B cell (primary cell): ENCODE data around the gene POU2F2. TPM values are rescaled to one million over a fixed set of nuclear protein-coding genes. Genes with fewer than 3 reads are reported as not detected.

Source experiments
- ATAC-seq: fragments of 200-7000 bp; cut with Tn5 transposase; one replicate; pipeline ENCODE4 v1.10.0; 2021; ENCODE audit warnings: low read depth, mild to moderate bottlenecking, moderate number of reproducible peaks, moderate library complexity
- CTCF ChIA-PET: fragments of 350-600 bp; sonication (Branson Sonifier 250); formaldehyde crosslinking; loops from one replicate; lab custom pipeline; 2021; ENCODE audit warnings: antibody characterized with exemption, inconsistent platforms; lab: Charles Lee
- POLR2A ChIA-PET: fragments of 350-600 bp; sonication (Branson Sonifier 250); formaldehyde crosslinking; loops from one replicate; lab custom pipeline; 2021; ENCODE audit warnings: antibody characterized with exemption; lab: Charles Lee
- DNase-seq: peaks from one replicate; pipeline ENCODE4 v3.0.0; 2013
- H2AFZ ChIP-seq: 2 replicates; pipeline ENCODE4 v1.6.1; 2012; ENCODE audit warnings: mild to moderate bottlenecking, low read depth, low read length; ENCODE audit not compliant: insufficient read depth, poor library complexity, severe bottlenecking
- H3K27ac ChIP-seq, 2 donors: 1 replicate in 1 of 2; 2 replicates in 1 of 2; pipeline ENCODE4 v1.5.1; 2012 to 2013; ENCODE audit warnings: low read length in 2 of 2, mild to moderate bottlenecking in 2 of 2, moderate library complexity in 1 of 2
- H3K27me3 ChIP-seq, 4 experiments: fragments of 200-600 bp in 1 of 4; sonication (generic) in 1 of 4; replicated peaks in 1 of 4; 1 replicate in 2 of 4; 2 replicates in 2 of 4; pipeline versions ENCODE4 v1.6.1 to v1.7.0; 2013 to 2016; ENCODE audit warnings: low read length in 3 of 4, mild to moderate bottlenecking in 2 of 4, mixed read lengths in 1 of 4, moderate library complexity in 1 of 4; ENCODE audit not compliant: insufficient read depth in 4 of 4, control insufficient read depth in 3 of 4; ENCODE audit errors: control extremely low read depth in 1 of 4
- H3K36me3 ChIP-seq, 2 experiments: replicated peaks in 1 of 2; 1 replicate in 1 of 2; 2 replicates in 1 of 2; pipeline versions ENCODE4 v1.6.1 to v1.7.1; 2013; ENCODE audit warnings: low read length in 1 of 2; ENCODE audit not compliant: insufficient read depth in 2 of 2, control insufficient read depth in 1 of 2; ENCODE audit errors: control extremely low read depth in 1 of 2, extremely low read depth in 1 of 2
- H3K4me1 ChIP-seq, 2 donors: fragments of 200-600 bp in 1 of 2; sonication (generic) in 1 of 2; 1 replicate in 1 of 2; 2 replicates in 1 of 2; pipeline versions ENCODE4 v1.5.1 to v1.6.1; 2013 to 2017; ENCODE audit warnings: low read length in 2 of 2; ENCODE audit not compliant: control insufficient read depth in 2 of 2, insufficient read depth in 2 of 2
- H3K4me2 ChIP-seq: replicated peaks from 2 replicates; pipeline ENCODE3; 2012; ENCODE audit warnings: mild to moderate bottlenecking, low read depth, low read length; ENCODE audit not compliant: poor library complexity, severe bottlenecking
- H3K4me3 ChIP-seq, 5 experiments: fragments of 200-600 bp in 1 of 5; sonication (generic) in 1 of 5; 1 replicate in 3 of 5; 2 replicates in 2 of 5; pipeline versions ENCODE4 v1.5.1 to v1.7.0; 2011 to 2016; ENCODE audit warnings: low read length in 4 of 5, mild to moderate bottlenecking in 4 of 5, low read depth in 2 of 5, control low read depth in 1 of 5, moderate library complexity in 1 of 5; ENCODE audit not compliant: insufficient read depth in 1 of 5; ENCODE audit errors: control extremely low read depth in 1 of 5, extremely low read depth in 1 of 5
- H3K79me2 ChIP-seq: fragments of 200-600 bp; sonication (generic); one replicate; pipeline ENCODE4 v1.6.0; 2016; ENCODE audit warnings: low read length; ENCODE audit not compliant: control insufficient read depth, insufficient read depth
- H3K9ac ChIP-seq: fragments of 200-600 bp; sonication (generic); 2 replicates; pipeline ENCODE4 v1.6.1; 2017; ENCODE audit warnings: mild to moderate bottlenecking, low read length, moderate library complexity
- H3K9me3 ChIP-seq, 3 donors: one replicate each; pipeline versions ENCODE4 v1.6.1 to v1.7.1; 2013; ENCODE audit warnings: low read length in 2 of 3; ENCODE audit not compliant: control insufficient read depth in 2 of 3, insufficient read depth in 1 of 3; ENCODE audit errors: control extremely low read depth in 1 of 3
- H4K20me1 ChIP-seq: 2 replicates; pipeline ENCODE4 v1.6.0; 2012; ENCODE audit warnings: mild to moderate bottlenecking, low read length; ENCODE audit not compliant: insufficient read depth, control insufficient read depth, poor library complexity, severe bottlenecking
- H3K27ac Mint-ChIP-seq: one replicate; pipeline ENCODE4 v1.8.0; 2021; ENCODE audit warnings: mixed read lengths
- H3K27me3 Mint-ChIP-seq: one replicate; pipeline ENCODE4 v1.8.0; 2021; ENCODE audit warnings: mixed read lengths
- H3K4me1 Mint-ChIP-seq: one replicate; pipeline ENCODE4 v1.8.0; 2021; ENCODE audit warnings: mixed read lengths
- H3K4me3 Mint-ChIP-seq: one replicate; pipeline ENCODE4 v1.8.0; 2021; ENCODE audit warnings: mixed read lengths
- H3K9me3 Mint-ChIP-seq: one replicate; pipeline ENCODE4 v1.8.0; 2022; ENCODE audit warnings: mixed read lengths; ENCODE audit not compliant: insufficient read depth
- EZH2 ChIP-seq: IDR thresholded peaks from 2 replicates; pipeline ENCODE4 v1.6.1; 2012; ENCODE audit warnings: borderline replicate concordance, low read depth, mild to moderate bottlenecking, moderate library complexity, low read length; ENCODE audit not compliant: insufficient read depth, poor library complexity, severe bottlenecking
- WGBS: methylation state at CpG from one replicate; pipeline ENCODE4 v1.1.5; 2013; ENCODE audit warnings: missing lambda C conversion rate; ENCODE audit not compliant: insufficient coverage; 5-methylcytosine and 5-hydroxymethylcytosine counted together
- intact Hi-C: fragments of 100-400 bp; cut with micrococcal nuclease; formaldehyde crosslinking; loops from one replicate; pipeline ENCODE4 v1.10.0; 2022
- polyA plus RNA-seq: library from polyadenylated mRNA; depleted of rRNA; stranded (reverse); fragments of >200 nt; gene quantifications from 2 replicates; pipeline ENCODE4 v1.2.3, GENCODE V29; 2012
- total RNA-seq, 2 donors: library from RNA; stranded (reverse); fragments of 120-200 nt in 1 of 2; gene quantifications; 1 replicate in 1 of 2; 2 replicates in 1 of 2; pipeline versions ENCODE4 v1.2.3 to v1.2.4, GENCODE V29; 2013 to 2022
- TF ChIP-seq, protein P1 (sequence below): fragments of 200-600 bp; IDR thresholded peaks from one replicate; pipeline ENCODE4 v1.8.0; 2022; ENCODE audit warnings: antibody characterized with exemption, mild to moderate bottlenecking

Gene POU2F2
- total and polyA plus RNA-seq, 2 donors (not counting 1 experiment from before 2014, with no cell fraction given): 152 to 170 TPM

DNA sequence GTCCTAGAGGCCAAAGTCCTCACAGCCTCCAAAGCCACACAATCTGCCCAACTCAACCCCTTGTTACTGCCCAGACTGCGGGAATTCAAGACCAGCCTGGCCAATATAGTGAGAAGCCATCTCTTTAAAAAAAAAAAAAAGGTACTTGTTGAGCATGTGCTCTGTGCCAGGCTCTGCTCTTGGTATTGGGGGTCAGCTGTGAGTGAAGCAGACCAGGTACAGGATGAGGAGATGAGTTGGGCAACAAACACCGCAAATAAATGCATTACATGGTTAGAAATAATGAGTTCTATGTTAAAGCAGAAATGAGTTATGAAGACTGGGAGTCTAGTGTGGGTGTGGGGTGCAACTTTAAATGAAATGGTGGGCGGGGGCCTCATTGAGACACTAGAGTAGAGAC lies 72.1 kb downstream of the POU2F2 start:
- no peak overlapping the region for H3K4me3 Mint-ChIP-seq
- Histone ChIP-seq H3K36me3 (no peaks in the 10 kb centered on the region), H3K27me3 (peaks cover 0 to 5% (median 0%) of the 10 kb centered on the region in 4 experiments), H3K4me1 (no peaks in the 10 kb centered on the region), H4K20me1 (no peaks in the 10 kb centered on the region), H3K9ac (no peak overlapping the region), H3K79me2 (no peaks in the 10 kb centered on the region), H3K9me3 (no peaks in the 10 kb centered on the region), H3K4me2 (no peak overlapping the region), H2AFZ (no peak overlapping the region), H3K4me3 (no peak overlapping the region), H3K27ac (no peak overlapping the region)
- peaks cover 16% of the 10 kb centered on the region for H3K27me3 Mint-ChIP-seq
- no peak for ATAC-seq
- H3K27ac Mint-ChIP-seq: no peak overlapping the region
- WGBS: 100% methylated on average over 1 of the region's 3 CpGs
- intact Hi-C loops: no loop called here
- no peak for DNase-seq
- POLR2A ChIA-PET: no interaction called here
- TF ChIP-seq, protein P1, sequence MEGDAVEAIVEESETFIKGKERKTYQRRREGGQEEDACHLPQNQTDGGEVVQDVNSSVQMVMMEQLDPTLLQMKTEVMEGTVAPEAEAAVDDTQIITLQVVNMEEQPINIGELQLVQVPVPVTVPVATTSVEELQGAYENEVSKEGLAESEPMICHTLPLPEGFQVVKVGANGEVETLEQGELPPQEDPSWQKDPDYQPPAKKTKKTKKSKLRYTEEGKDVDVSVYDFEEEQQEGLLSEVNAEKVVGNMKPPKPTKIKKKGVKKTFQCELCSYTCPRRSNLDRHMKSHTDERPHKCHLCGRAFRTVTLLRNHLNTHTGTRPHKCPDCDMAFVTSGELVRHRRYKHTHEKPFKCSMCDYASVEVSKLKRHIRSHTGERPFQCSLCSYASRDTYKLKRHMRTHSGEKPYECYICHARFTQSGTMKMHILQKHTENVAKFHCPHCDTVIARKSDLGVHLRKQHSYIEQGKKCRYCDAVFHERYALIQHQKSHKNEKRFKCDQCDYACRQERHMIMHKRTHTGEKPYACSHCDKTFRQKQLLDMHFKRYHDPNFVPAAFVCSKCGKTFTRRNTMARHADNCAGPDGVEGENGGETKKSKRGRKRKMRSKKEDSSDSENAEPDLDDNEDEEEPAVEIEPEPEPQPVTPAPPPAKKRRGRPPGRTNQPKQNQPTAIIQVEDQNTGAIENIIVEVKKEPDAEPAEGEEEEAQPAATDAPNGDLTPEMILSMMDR: no peak
- TF ChIP-seq EZH2: no peak
- H3K4me1 Mint-ChIP-seq: no peaks in the 10 kb centered on the region
- CTCF ChIA-PET: no interaction called here
- no peaks in the 10 kb centered on the region for H3K9me3 Mint-ChIP-seq

DNA sequence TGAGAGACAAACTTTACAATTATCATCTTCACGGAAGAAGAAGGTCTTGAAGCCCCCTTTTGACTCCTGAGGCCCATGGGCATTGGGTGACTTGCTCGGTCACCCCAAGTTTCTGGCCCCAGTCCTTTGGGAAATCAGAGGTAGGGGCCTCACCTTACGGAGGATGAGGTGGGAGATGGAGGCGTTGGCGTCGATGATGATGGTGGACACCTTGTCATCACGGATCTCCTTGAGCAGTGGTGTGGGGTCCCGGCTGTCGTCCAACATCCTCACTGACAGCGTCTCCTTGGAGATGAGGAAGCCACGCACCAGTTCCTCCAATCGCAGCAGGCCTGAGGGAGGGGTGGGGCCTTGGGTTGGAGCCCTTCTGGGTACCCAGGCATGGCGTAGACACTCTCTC lies 73.0 kb downstream of the POU2F2 start:
- no peaks in the 10 kb centered on the region for H3K36me3 ChIP-seq
- ATAC-seq (no peak), DNase-seq (no peak)
- no peak overlapping the region for H3K27ac ChIP-seq
- Mint-ChIP-seq H3K4me3 (no peak overlapping the region), H3K9me3 (no peaks in the 10 kb centered on the region), H3K27ac (no peak overlapping the region), H3K27me3 (peaks cover 9% of the 10 kb centered on the region), H3K4me1 (no peaks in the 10 kb centered on the region)
- H2AFZ ChIP-seq: no peak overlapping the region
- ChIA-PET POLR2A (no interaction called here), CTCF (interaction anchor here (1.2 kb wide), 1 partner anchor 24 kb away, joined by 3 read pairs; no protein-coding TSS in a partner anchor)
- no peaks in the 10 kb centered on the region for H3K9me3 ChIP-seq
- H4K20me1 ChIP-seq: no peaks in the 10 kb centered on the region
- H3K4me1 ChIP-seq: no peaks in the 10 kb centered on the region
- H3K4me3 ChIP-seq: no peak overlapping the region
- no peaks in the 10 kb centered on the region for H3K27me3 ChIP-seq
- no peak overlapping the region for H3K9ac ChIP-seq
- H3K4me2 ChIP-seq: no peak overlapping the region
- TF ChIP-seq, protein P1: no peak
- TF ChIP-seq EZH2: no peak
- intact Hi-C loops: no loop called here
- H3K79me2 ChIP-seq: no peaks in the 10 kb centered on the region
- WGBS: 96% methylated on average over 9 of the region's 13 CpGs
